Ovary (tissue), 9 donors: ENCODE results near the gene C7. TPM values are rescaled to one million over a fixed set of nuclear protein-coding genes. Genes with fewer than 3 reads are reported as not detected.

Experiments
- DNase-seq, 5 donors: peaks; one replicate each; pipeline ENCODE4 v3.0.0-alpha.2; 2019 to 2020
- H3K27ac ChIP-seq, 2 donors: fragments of 200-600 bp; one replicate each; pipeline versions ENCODE4 v1.5.1 to v1.8.0; 2019 to 2022
- H3K27me3 ChIP-seq: fragments of 200-600 bp; one replicate; pipeline ENCODE4 v1.8.0; 2022
- H3K36me3 ChIP-seq: fragments of 200-600 bp; sonication (generic); one replicate; pipeline ENCODE4 v1.5.1; 2019
- H3K4me1 ChIP-seq: one replicate; pipeline ENCODE4 v1.8.1; 2013; ENCODE audit warnings: mild to moderate bottlenecking, moderate library complexity; ENCODE audit not compliant: insufficient read depth
- H3K4me3 ChIP-seq: fragments of 200-600 bp; sonication (generic); one replicate; pipeline ENCODE4 v1.5.1; 2017
- H3K9me3 ChIP-seq, 2 donors: fragments of 200-600 bp in 1 of 2; sonication (generic) in 1 of 2; one replicate each; pipeline versions ENCODE4 v1.5.1 to v1.8.1; 2013 to 2019; ENCODE audit warnings: mild to moderate bottlenecking in 1 of 2, moderate library complexity in 1 of 2
- EP300 ChIP-seq: sonication (generic); formaldehyde crosslinking; IDR thresholded peaks from one replicate; pipeline ENCODE4 v1.6.1; 2017; ENCODE audit warnings: antibody characterized with exemption
- POLR2A ChIP-seq: fragments of 450-650 bp; IDR thresholded peaks from one replicate; pipeline ENCODE4 v1.6.1; 2017; ENCODE audit warnings: antibody characterized with exemption, mild to moderate bottlenecking, moderate library complexity
- WGBS, 3 donors: extraction: QIAGEN DNeasy Blood & Tissue Kit in 1 of 3; methylation state at CpG; one replicate each; pipeline versions ENCODE4 v1.1.5 to v1.1.7; 2013 to 2017; 5-methylcytosine and 5-hydroxymethylcytosine counted together
- intact Hi-C, 4 donors: fragments of 100-400 bp; cut with DNase I; formaldehyde crosslinking; loops; one replicate each; pipeline versions ENCODE4 v1.11.0 to v1.15.1; 2022 to 2023
- polyA plus RNA-seq, 2 donors: library from polyadenylated mRNA; stranded (reverse); fragments of 200-250 nt in 1 of 2; fragments of 350-450 nt in 1 of 2; fragmentation: Illumina TruSeq in 1 of 2; extraction: RNeasy Lipid Tissue Mini Kit (QIAGEN cat#74804) in 1 of 2; gene quantifications; one replicate each; pipeline ENCODE4 v1.2.3, GENCODE V29; 2013 to 2014
- total RNA-seq, 7 donors: library from RNA; depleted of rRNA in 2 of 7; stranded (reverse); fragments of >200 nt in 2 of 7; fragmentation: NEBNext Ultra II Directional in 3 of 7; extraction: Animal tissue kit (Norgen Biotek cat#: 25700) in 3 of 7; gene quantifications; one replicate each; pipeline versions ENCODE4 v1.1.0 to v1.2.4, GENCODE V29; 2016 to 2023
- TF ChIP-seq, protein P1 (sequence below), 3 donors: fragments of 450-650 bp in 2 of 3; fragments of 200-600 bp in 1 of 3; IDR thresholded peaks; one replicate each; pipeline versions ENCODE4 v1.5.1 to v1.8.0; 2016 to 2022; ENCODE audit warnings: antibody characterized with exemption in 3 of 3, mild to moderate bottlenecking in 1 of 3
- donor health status: DM: no; HTN: no; CAD: no; lungs with moderate emphysema.
- donor health status: DM: no; HTN: no; CAD: no.
- donor health status: Bipolar disorder and iron deficiency.
- donor health status: DM: yes; HTN: yes; CAD: no.
- donor health status: DM: no; HTN: no; CAD: no.
- donor health status: DM: yes; HTN: yes; CAD: no.

The C7 gene
- total and polyA plus RNA-seq, 9 donors, result 205 to 2,709 (median 1,224) TPM

DNA sequence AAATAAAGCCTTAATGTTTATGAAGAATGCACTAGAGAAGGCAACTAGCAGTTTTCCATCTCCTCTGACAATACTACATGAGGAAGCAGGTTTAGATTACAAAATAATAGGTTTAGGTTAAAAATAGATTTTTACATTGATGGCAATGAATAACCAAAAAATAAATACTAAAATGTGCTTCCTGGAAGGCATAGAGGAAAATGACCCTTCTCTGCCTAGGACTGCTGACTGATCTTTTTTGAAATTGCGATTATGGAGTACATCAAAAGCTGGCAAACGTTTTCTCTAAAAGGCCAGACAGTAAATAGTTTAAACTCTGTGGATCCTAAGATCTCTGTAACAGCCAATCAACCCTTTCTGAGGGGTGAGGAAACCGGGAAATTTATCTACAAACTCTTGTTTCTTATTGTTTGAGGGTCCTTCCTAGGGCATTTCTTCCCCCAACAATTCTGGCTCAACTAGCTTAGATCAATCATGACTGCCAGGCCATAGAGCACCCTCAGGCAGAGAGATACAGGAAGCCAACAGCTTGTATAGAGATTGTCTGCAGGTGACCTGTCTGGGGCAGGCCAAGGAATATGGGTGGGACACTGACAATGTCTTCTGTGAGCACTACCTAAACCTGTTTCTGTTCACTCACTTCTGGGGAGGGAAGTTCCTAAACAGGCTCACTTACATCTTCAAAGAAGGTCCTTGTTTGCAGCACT lies 94.5 kb downstream of the C7 start:
- intact Hi-C loops, result no loop called here
- Histone ChIP-seq H3K9me3 (no peaks in the 10 kb centered on the region), H3K27me3 (no peaks in the 10 kb centered on the region), H3K27ac (no peak overlapping the region), H3K36me3 (no peaks in the 10 kb centered on the region), H3K4me3 (no peak overlapping the region), H3K4me1 (no peaks in the 10 kb centered on the region)
- TF ChIP-seq, protein P1, sequence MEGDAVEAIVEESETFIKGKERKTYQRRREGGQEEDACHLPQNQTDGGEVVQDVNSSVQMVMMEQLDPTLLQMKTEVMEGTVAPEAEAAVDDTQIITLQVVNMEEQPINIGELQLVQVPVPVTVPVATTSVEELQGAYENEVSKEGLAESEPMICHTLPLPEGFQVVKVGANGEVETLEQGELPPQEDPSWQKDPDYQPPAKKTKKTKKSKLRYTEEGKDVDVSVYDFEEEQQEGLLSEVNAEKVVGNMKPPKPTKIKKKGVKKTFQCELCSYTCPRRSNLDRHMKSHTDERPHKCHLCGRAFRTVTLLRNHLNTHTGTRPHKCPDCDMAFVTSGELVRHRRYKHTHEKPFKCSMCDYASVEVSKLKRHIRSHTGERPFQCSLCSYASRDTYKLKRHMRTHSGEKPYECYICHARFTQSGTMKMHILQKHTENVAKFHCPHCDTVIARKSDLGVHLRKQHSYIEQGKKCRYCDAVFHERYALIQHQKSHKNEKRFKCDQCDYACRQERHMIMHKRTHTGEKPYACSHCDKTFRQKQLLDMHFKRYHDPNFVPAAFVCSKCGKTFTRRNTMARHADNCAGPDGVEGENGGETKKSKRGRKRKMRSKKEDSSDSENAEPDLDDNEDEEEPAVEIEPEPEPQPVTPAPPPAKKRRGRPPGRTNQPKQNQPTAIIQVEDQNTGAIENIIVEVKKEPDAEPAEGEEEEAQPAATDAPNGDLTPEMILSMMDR (IDR thresholded peaks at IDR 0.05), result no peak
- TF ChIP-seq EP300 (no peak), POLR2A (no peak)
- no peak for DNase-seq
- WGBS, 3 donors, result 72 to 84% (median 82%) methylated on average over 3 of the region's 3 CpGs

- DNase-seq, result no peak
- intact Hi-C loops, result no loop called here
- H3K27ac ChIP-seq, result no peak overlapping the region
- 92 to 93% (median 92%) methylated on average over 7 of the region's 7 CpGs for WGBS, 3 donors
- no peaks in the 10 kb centered on the region for H3K36me3 ChIP-seq
- H3K4me1 ChIP-seq, result no peaks in the 10 kb centered on the region
- no peaks in the 10 kb centered on the region for H3K27me3 ChIP-seq
- TF ChIP-seq, protein P1 (IDR thresholded peaks at IDR 0.05), result no peak
- TF ChIP-seq EP300 (no peak), POLR2A (no peak)
- no peak overlapping the region for H3K4me3 ChIP-seq
- H3K9me3 ChIP-seq, result no peaks in the 10 kb centered on the region
Observed at GRCh38 chr5:41004931-41005330, 95.6 kb downstream of the C7 start.

DNA sequence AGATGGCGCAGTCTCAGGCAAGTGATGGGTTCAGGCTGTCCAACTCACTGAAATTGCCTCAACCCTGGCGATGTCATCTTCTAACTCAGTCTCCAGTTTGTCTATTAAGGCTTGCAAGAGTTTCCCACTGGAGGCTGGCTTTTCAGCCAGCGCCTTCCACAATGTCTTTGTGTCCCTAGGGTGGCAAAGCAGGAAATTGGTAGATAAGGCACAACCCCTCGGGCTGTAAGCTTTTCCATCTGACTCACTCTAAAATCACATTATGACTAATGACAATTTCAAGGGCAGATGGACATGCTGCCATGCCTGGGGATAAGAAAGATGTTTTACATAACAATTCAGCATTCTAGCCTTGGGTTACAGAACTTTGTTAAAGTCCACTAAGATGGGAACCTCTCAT lies 99.9 kb downstream of the C7 start:
- Histone ChIP-seq H3K4me3 (no peak overlapping the region), H3K4me1 (no peaks in the 10 kb centered on the region), H3K9me3 (no peaks in the 10 kb centered on the region), H3K36me3 (no peaks in the 10 kb centered on the region), H3K27me3 (no peaks in the 10 kb centered on the region), H3K27ac (no peak overlapping the region)
- no peak for DNase-seq
- WGBS, 3 donors, result 83 to 94% (median 88%) methylated on average over 4 of the region's 4 CpGs
- intact Hi-C loops, result no loop called here
- TF ChIP-seq EP300 (no peak), POLR2A (no peak)
- TF ChIP-seq, protein P1 (IDR thresholded peaks at IDR 0.05), result no peak

DNA sequence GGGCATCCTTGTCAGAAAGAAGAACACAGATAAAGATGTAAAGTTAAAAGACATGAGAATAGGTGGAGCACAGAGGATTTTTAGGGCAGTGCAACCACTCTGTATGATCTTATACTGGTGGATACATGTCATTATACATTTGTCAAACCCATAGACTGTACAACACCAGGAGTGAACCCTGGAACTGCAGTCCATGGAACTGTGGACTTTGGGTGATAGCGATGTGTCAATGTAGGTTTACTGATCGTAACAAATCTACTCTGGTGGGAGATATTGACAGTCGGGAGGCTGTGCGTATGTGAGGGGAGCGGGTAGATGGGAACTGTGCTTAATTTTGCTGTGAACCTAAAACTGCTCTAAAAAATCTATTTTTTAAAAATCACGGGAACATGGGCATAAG lies 101.3 kb downstream of the C7 start:
- TF ChIP-seq POLR2A (no peak), EP300 (no peak)
- TF ChIP-seq, protein P1 (IDR thresholded peaks at IDR 0.05), result no peak
- Histone ChIP-seq H3K27ac (no peak overlapping the region), H3K36me3 (no peaks in the 10 kb centered on the region), H3K9me3 (no peaks in the 10 kb centered on the region), H3K27me3 (no peaks in the 10 kb centered on the region), H3K4me3 (no peak overlapping the region), H3K4me1 (no peaks in the 10 kb centered on the region)
- WGBS, 3 donors, result 88 to 98% (median 97%) methylated on average over 6 of the region's 6 CpGs
- DNase-seq, result no peak
- intact Hi-C loops, result no loop called here
